Neural crest cell (in vitro differentiated cells): ENCODE results near the gene PLP1. TPM values are rescaled to one million over a fixed set of nuclear protein-coding genes. Genes with fewer than 3 reads are reported as not detected.
"Not testable (repeated sequence)": the region's sequence is repeated elsewhere in the genome, so short reads cannot be mapped to it uniquely, and the experiment has no call there.

Experiments used
- DNase-seq: peaks from one replicate; pipeline ENCODE4 v3.0.0; 2021; ENCODE audit warnings: low read depth, mixed read lengths, low spot score
- H3K27ac Mint-ChIP-seq: one replicate; pipeline ENCODE4 v1.8.0; 2021; ENCODE audit warnings: mild to moderate bottlenecking, mixed read lengths; ENCODE audit not compliant: unreplicated experiment
- H3K27me3 Mint-ChIP-seq: 2 replicates; pipeline ENCODE4 v1.8.0; 2021; ENCODE audit warnings: low read depth, mild to moderate bottlenecking, mixed read lengths
- H3K36me3 Mint-ChIP-seq: 2 replicates; pipeline ENCODE4 v1.8.0; 2021; ENCODE audit warnings: low read depth, mild to moderate bottlenecking, mixed read lengths
- H3K4me1 Mint-ChIP-seq: 2 replicates; pipeline ENCODE4 v1.8.0; 2021; ENCODE audit warnings: mixed read lengths
- H3K4me3 Mint-ChIP-seq: one replicate; pipeline ENCODE4 v1.8.0; 2021; ENCODE audit warnings: mild to moderate bottlenecking, mixed read lengths
- H3K9me3 Mint-ChIP-seq: 2 replicates; pipeline ENCODE4 v1.8.0; 2021; ENCODE audit warnings: mixed read lengths
- CTCF ChIP-seq: fragments of 200-600 bp; sonication (generic); conservative IDR thresholded peaks from 2 replicates; pipeline ENCODE4 v1.5.0; 2021; ENCODE audit warnings: antibody characterized with exemption, mild to moderate bottlenecking
- total RNA-seq: library from RNA; stranded (reverse); gene quantifications from 2 replicates; pipeline ENCODE4 v1.2.1, GENCODE V29; 2021

PLP1 gene
- total RNA-seq, 1 donor from 2014 or later, result 265 TPM

DNA sequence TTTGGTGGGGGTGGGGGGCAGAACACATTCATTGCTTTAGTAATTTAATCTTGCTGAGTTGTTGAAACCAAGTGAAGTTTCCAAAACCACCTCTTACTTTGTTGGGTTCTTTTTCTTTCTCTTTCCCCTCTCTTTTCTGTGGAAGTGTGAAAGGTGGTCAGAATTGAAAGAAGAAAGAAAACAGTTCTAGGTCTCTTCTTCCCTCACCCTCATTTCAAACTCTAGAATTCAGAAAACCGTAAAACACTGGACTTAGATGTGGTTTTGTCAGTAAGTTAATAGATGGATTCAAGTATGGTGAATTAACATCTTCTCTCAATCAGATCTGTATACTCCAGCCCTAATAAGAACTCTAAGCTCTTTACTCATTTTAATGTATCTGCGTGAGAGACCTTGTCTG is 23.7 kb downstream of the PLP1 start:
- Mint-ChIP-seq H3K9me3 (no peaks in the 10 kb centered on the region), H3K27ac (no peak overlapping the region), H3K36me3 (no peaks in the 10 kb centered on the region), H3K27me3 (no peaks in the 10 kb centered on the region), H3K4me1 (peaks cover 6% of the 10 kb centered on the region), H3K4me3 (no peak overlapping the region)
- TF ChIP-seq CTCF, result no peak
- DNase-seq, result no peak

DNA sequence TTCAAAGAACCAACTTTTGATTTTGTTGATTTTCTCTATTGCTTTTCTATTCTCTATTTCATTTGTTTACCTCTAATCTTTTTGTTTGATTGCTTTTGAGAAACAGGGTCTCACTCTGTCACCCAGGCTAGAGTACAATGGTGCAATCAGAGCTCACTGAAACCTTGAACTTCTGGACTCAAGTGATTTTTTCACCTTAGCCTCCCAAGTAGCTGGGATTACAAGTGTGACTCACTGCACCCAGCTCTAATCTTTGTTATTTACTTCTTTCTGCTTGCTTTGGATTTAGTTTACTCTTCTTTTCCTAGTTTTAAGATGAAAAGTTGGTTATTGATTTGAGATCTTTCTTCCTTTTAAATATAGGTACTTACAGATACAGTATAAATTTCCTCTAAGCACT is 29.2 kb downstream of the PLP1 start:
- Mint-ChIP-seq H3K9me3 (no peaks in the 10 kb centered on the region), H3K36me3 (no peaks in the 10 kb centered on the region), H3K27me3 (no peaks in the 10 kb centered on the region), H3K4me3 (no peak overlapping the region), H3K27ac (no peak overlapping the region), H3K4me1 (peaks cover 10% of the 10 kb centered on the region)
- DNase-seq, result no peak
- no peak for TF ChIP-seq CTCF

DNA sequence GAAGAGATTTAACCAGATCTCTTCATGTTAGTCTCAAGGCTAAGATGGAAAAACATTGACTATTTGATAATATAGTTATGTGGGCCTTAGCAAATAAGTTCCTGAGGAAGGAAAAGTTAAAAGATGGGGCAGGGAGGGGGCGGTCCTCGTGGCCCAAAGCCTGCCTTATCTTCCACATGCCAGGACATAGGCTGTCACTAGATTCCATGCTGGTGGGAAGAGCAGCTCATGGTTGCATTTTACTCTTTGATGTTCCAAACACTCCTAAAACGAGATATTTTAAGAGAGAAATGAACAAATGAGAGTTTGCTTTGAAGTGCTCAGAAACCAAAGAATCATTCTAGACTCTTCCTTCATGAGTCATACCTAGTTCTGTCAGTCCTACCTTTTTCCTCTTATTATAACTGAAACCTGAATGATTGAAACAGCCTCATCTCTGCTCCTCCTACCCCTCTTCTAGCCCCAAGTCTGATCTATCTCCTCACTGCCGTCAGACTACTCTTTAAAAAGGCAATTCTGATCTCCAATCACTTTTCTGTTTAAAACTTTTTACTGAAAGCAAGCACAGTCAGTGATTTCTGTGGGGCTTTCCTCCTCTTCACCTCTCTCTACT is 30.3 kb downstream of the PLP1 start:
- Mint-ChIP-seq H3K27me3 (no peaks in the 10 kb centered on the region), H3K36me3 (no peaks in the 10 kb centered on the region), H3K4me3 (no peak overlapping the region), H3K27ac (no peak overlapping the region), H3K4me1 (peaks cover 10% of the 10 kb centered on the region), H3K9me3 (no peaks in the 10 kb centered on the region)
- TF ChIP-seq CTCF, result no peak
- no peak for DNase-seq

DNA sequence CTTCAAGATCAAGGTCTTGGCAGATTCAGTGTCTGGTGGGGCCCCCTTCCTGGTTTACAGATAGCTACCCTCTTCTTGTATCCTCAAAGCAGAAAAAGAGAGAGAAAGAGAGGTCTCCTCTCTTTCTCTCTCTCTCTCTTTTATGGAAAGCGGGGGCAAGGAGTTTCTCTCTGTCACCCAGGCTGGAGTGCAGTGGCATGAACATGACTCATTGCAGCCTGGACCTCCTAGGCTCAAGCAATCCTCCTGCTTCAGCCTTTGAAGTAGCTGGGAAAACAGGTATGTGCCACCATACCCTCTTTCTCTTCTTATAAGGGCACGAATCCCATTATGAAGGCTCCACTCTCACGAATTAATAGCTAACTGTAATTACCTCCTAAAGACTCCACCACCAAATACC is 35.2 kb downstream of the PLP1 start:
- DNase-seq, result no peak
- Mint-ChIP-seq H3K4me3 (no peak overlapping the region), H3K27ac (no peak overlapping the region), H3K4me1 (peaks cover 15% of the 10 kb centered on the region), H3K36me3 (no peaks in the 10 kb centered on the region), H3K9me3 (peaks cover 5% of the 10 kb centered on the region), H3K27me3 (no peaks in the 10 kb centered on the region)
- TF ChIP-seq CTCF, result no peak

GRCh38 chrX:103817101-103817500 is 40.5 kb downstream of the PLP1 start:
- not testable (repeated sequence) for DNase-seq, H3K4me1 Mint-ChIP-seq, H3K27ac Mint-ChIP-seq, H3K27me3 Mint-ChIP-seq, H3K36me3 Mint-ChIP-seq, H3K9me3 Mint-ChIP-seq, H3K4me3 Mint-ChIP-seq

- peaks cover 5% of the 10 kb centered on the region for H3K4me1 Mint-ChIP-seq
- peak; percentile 59 for DNase-seq
- no peak overlapping the region for H3K4me3 Mint-ChIP-seq
- peak; percentile 91 for TF ChIP-seq CTCF
- no peak overlapping the region for H3K27ac Mint-ChIP-seq
- no peaks in the 10 kb centered on the region for H3K36me3 Mint-ChIP-seq
- H3K9me3 Mint-ChIP-seq, result peaks cover 5% of the 10 kb centered on the region
- H3K27me3 Mint-ChIP-seq, result peaks cover 7% of the 10 kb centered on the region
These were observed 40.9 kb downstream of the PLP1 start for GRCh38 chrX:103817502-103817901.
